Glomerular endothelial cell (primary cell): ENCODE measurements around the gene MAD1L1. TPM values are rescaled to one million over a fixed set of nuclear protein-coding genes. Genes with fewer than 3 reads are reported as not detected.
"Not testable (repeated sequence)": the region's sequence is repeated elsewhere in the genome, so short reads cannot be mapped to it uniquely, and the experiment has no call there.

ENCODE experiments used
- DNase-seq: peaks from one replicate; pipeline ENCODE4 v3.0.0-alpha.2; 2011; ENCODE audit warnings: low read depth, low spot score; ENCODE audit errors: extremely low read depth
- total RNA-seq: library from RNA; depleted of rRNA; stranded (reverse); fragments of >200 nt; gene quantifications from 2 replicates; pipeline ENCODE4 v1.2.3, GENCODE V29; 2015

MAD1L1 gene
- 36.6 and 59.4 TPM in 2 replicates for total RNA-seq

- DNase-seq, result no peak
Observed at GRCh38 chr7:2232766-2233520, at the start of gene MAD1L1. TSS of gene MAD1L1 (minus strand) at chr7:2232945. CDS start at chr7:2230133, 2,812 bp downstream.

- DNase-seq, result no peak
Observed at GRCh38 chr7:2282185-2282751, 49.5 kb upstream of the MAD1L1 start.

DNA sequence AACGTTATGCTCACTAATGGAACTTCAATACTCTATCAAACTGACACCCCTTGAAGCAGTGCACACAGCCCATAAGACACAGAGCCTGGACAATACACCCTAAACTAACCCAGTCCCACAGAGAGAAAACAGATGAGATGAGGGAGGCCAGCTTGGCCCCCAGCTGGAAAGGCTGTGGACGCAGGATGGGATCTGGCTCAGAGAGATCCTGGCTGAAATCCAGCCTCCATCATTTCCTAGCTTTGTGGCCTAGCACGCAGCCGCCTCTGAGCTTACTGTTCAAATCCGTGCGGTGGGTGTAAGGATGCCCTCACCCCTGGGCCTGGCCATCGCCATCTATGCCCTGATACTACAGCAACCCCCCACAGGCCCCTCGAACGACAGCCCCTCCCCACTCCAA is 48.8 kb upstream of the MAD1L1 start:
- no peak for DNase-seq

DNA sequence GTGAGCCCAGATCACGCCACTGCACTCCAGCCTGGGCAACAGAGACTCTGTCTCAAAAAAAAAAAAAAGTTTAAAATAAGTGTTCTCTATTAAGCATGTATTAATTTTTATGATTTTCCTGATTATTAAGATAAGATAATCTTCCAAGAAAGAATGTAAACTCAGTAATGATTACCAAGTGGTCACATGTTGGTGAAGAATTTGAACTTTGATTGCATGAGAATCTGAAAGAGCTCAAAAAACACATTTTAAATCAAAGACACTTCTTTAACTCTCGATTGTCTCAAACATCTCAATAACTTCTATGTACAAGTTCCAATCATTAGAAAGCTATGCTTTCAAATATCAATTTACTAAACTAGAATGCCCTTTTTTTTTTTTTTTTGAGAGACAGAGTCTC is 47.7 kb upstream of the MAD1L1 start:
- no peak for DNase-seq

DNA sequence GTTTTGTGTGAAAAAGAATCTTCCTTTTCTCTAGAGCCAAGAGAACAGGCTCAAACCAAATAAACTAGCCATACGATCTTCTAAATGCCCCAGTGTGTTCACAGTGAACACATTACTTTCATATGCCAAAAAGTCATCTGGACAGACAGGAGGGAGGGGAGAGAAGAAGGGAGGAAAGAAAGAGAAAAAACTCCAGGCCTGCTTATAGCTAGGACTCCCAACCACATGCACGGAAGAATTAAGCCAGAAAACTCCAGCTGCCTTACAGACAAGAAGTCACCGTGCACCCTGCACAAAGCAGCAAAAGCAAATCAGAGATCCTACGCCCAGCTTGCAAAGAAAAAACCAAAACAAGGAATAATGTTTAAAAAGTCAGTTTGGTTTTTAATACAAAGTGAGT is 47.2 kb upstream of the MAD1L1 start:
- DNase-seq, result no peak

- no peak for DNase-seq
Observed at GRCh38 chr7:2278026-2278425, 45.3 kb upstream of the MAD1L1 start.

DNA sequence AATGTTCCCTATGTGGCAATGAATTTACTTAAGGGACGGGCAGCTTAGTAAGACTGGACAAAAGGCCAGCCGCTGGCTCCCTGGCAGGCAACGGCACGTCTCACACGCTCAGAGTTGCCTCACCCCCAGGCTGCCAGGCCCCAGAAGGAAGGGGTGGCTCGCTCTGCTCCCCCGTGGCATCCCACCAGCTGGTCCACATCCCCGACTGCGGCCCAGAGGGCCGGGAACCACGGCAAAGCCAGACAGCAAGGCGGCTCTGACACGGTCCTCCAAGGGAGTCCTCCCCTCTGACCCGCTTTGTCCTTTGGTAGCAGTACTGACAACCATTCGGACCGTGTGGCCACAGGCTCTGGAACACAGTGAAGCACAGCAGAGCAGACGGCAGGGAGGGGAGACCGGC is 43.4 kb upstream of the MAD1L1 start:
- DNase-seq, result no peak

GRCh38 chr7:2275101-2275500 is 42.4 kb upstream of the MAD1L1 start:
- DNase-seq, result no peak

DNA sequence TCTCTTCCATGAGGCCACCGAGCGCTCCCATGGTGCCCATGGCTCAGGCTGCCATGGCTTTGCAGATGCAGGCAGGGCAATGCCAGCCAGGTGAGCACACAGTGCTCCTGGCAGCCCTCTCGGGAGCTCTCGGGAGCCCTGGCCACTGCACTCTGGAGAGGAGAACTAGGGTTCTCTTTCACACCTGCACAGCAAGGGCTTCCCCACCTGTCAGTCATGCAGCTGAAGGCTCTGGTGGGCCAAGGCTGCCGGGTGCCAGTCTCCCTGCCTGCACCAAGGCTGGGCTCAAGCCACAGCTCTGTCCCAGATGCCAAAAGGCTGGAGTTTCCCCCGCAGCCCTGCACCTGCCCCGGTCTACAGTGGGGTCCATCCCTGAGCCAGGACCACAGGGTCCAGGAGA is 41.9 kb upstream of the MAD1L1 start:
- no peak for DNase-seq

- no peak for DNase-seq
Observed at GRCh38 chr7:2273866-2274265, 41.1 kb upstream of the MAD1L1 start.

- no peak for DNase-seq
Observed at GRCh38 chr7:2272031-2272430, 39.3 kb upstream of the MAD1L1 start.

GRCh38 chr7:2271273-2272026 is 38.7 kb upstream of the MAD1L1 start:
- DNase-seq, result no peak

DNA sequence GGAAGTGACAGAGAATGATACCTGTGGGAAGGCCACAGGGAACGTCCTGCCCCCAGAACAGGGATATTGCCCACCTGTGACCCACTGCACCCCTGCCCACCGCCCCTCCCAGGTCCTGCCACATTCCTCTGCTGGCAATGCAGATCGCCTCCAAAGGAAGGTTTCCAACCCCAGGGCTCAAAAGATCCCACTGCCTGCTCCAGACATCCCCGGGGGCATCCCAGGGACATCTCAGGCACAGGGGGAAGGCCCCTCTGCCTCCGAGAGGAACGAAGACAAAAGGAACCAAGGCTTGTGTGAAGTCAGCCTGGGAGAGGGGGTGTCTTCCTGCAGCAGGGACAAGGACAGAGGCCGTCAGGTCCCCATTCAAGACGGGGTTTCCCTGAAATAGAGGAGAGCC is 37.8 kb upstream of the MAD1L1 start:
- no peak for DNase-seq

DNA sequence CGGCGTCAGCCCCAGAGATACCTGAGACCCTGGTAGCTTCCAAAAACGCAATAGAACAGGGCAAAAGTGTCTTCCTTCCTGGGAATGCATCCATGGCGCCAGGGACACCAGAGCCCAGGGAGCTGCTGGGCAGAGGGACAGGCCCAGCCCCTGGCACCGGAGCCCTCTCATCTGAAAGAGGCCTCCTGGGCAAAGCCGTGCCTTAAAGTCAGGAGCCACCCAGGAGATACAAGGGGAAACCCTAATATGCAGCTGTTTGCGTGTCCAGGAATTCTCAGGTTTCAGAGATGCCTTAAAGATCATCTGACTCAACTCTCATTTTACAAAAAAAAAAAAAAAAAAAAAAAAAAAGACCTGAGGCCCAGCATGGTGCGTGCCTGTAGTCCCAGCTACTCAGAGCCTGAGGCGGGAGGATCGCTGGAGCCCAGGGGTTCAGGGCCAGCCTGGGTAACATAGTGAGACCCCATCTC is 37.3 kb upstream of the MAD1L1 start:
- DNase-seq, result no peak

DNA sequence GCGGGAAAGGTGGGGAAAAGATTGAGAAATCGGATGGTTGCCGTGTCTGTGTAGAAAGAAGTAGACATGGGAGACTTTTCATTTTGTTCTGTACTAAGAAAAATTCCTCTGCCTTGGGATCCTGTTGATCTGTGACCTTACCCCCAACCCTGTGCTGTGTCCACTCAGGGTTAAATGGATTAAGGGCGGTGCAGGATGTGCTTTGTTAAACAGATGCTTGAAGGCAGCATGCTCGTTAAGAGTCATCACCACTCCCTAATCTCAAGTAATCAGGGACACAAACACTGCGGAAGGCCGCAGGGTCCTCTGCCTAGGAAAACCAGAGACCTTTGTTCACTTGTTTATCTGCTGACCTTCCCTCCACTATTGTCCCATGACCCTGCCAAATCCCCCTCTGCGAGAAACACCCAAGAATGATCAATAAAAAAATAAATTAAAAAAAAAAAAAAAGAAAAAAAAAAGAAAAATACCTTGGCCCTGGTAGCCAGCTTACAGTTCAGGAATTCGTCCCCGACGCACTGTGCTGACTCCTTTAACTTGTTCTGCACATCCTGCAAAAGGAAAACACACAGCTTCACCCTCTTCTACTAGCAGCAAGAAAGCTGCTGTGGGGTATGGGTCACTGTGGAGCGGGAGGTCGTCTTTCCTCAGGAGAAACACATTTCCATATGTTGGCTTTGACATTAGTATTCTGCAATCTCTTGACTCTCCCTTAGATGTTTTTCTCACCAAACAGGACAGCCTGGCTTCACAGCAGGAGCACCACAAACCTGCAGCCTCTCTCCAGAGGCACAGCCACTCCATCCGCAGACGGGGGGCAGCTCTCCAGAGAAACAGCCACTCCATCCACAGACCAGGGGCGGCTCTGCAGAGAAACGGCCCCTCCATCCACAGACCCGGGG is 36.6 kb upstream of the MAD1L1 start:
- DNase-seq, result not testable (repeated sequence)

- DNase-seq, result no peak
Observed at GRCh38 chr7:2266911-2267310, 34.2 kb upstream of the MAD1L1 start.

DNA sequence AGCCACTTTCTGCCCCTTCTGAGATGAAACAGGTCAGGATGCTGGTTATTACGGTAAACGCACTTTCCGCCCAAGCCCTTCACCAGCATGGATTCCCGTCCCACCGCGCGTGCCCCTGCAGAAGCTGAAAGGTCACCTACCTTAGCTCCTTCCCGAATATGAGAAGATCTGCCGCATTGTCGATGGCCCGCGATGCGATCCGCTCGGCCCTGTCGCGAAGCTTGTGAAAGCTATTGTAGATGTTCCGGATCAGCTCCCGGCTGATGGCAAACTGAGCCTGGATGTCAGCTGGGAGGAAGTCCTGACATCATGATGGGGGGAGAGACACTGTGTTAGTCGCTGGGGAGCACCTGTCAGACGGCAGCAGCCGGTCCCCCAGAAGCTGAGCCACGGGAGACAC is 31.4 kb upstream of the MAD1L1 start:
- DNase-seq, result no peak

- DNase-seq, result no peak
Observed at GRCh38 chr7:2263176-2263575, 30.4 kb upstream of the MAD1L1 start.

- no peak for DNase-seq
Observed at GRCh38 chr7:2261611-2262010, 28.9 kb upstream of the MAD1L1 start.

- no peak for DNase-seq
Observed at GRCh38 chr7:2260820-2261219, 28.1 kb upstream of the MAD1L1 start.

GRCh38 chr7:2259480-2259879 is 26.7 kb upstream of the MAD1L1 start:
- DNase-seq, result no peak
